Muscle layer of duodenum (tissue), 2 donors: ENCODE results near the gene RASGRP3.

Experiments used
- H3K27ac ChIP-seq: one replicate; pipeline ENCODE4 v1.7.0; 2013; ENCODE audit warnings: mild to moderate bottlenecking, low read length
- H3K27me3 ChIP-seq: one replicate; pipeline ENCODE4 v1.7.0; 2013; ENCODE audit warnings: low read depth, mild to moderate bottlenecking, control low read depth, low read length
- H3K36me3 ChIP-seq, 2 donors: one replicate each; pipeline ENCODE4 v1.7.0; 2013; ENCODE audit warnings: low read length in 2 of 2, control low read depth in 1 of 2, mild to moderate bottlenecking in 1 of 2; ENCODE audit not compliant: insufficient read depth in 2 of 2, control insufficient read depth in 1 of 2
- H3K4me1 ChIP-seq, 2 donors: one replicate each; pipeline ENCODE4 v1.7.0; 2013; ENCODE audit warnings: low read length in 2 of 2, mild to moderate bottlenecking in 2 of 2, control low read depth in 1 of 2, moderate library complexity in 1 of 2; ENCODE audit not compliant: insufficient read depth in 2 of 2, control insufficient read depth in 1 of 2
- H3K4me3 ChIP-seq, 2 donors: one replicate each; pipeline ENCODE4 v1.7.0; 2013; ENCODE audit warnings: low read length in 2 of 2, low read depth in 1 of 2, mild to moderate bottlenecking in 1 of 2
- H3K9me3 ChIP-seq, 2 donors: one replicate each; pipeline ENCODE4 v1.7.0; 2013; ENCODE audit warnings: low read length in 2 of 2, control low read depth in 1 of 2, mild to moderate bottlenecking in 1 of 2; ENCODE audit not compliant: control insufficient read depth in 1 of 2
- donor health status: healthy.

The RASGRP3 gene

GRCh38 chr2:33597026-33597425 lies 120.6 kb downstream of the RASGRP3 start:
- peak overlapping the region in 1 of 2 donors; percentile 91 for H3K4me3 ChIP-seq
- no peaks in the 10 kb centered on the region for H3K9me3 ChIP-seq
- no peaks in the 10 kb centered on the region for H3K27me3 ChIP-seq
- peaks cover 19 to 22% of the 10 kb centered on the region in 2 donors for H3K36me3 ChIP-seq
- H3K4me1 ChIP-seq: peaks cover 8 to 21% of the 10 kb centered on the region in 2 donors
- no peak overlapping the region for H3K27ac ChIP-seq

DNA sequence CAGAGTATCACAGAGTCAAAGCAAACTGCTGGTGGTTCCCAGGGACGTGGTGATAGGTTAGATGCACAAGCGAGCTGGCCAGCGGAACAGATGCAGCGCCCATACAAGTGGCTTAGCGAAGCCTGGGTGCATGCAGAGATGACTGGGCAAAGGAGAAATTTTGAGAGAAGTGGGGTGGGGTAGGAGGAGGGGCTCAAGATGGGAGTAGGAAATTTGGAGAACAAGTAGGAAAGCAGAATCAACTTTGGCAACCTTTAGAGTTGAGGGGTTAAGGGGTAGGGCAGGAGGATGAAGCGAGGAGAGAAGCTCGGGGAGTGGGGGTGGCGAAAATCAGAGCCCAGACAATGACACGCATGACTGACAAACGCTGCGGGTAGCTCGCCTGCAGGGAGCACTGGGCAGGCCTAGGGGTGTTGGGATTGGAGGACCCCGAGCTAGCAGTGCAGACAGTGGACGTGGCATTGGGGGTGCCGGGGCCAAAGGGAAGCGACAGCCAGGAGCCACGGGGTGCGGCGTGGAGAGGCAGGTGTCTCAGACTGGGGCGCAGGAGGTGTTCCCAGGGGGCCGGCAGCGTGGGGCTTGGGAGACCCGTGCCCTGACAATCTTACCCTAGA lies 122.2 kb downstream of the RASGRP3 start:
- Histone ChIP-seq H3K4me1 (peaks cover 8 to 21% of the 10 kb centered on the region in 2 donors), H3K36me3 (peaks cover 7 to 13% of the 10 kb centered on the region in 2 donors)

GRCh38 chr2:33599175-33599942 lies 122.9 kb downstream of the RASGRP3 start, which contains the start of gene FAM98A:
FAM98A (minus strand) TSS chr2:33599299; CDS start chr2:33599221, 78 bp downstream.
- no peaks in the 10 kb centered on the region for H3K27me3 ChIP-seq
- H3K4me3 ChIP-seq: peak within 1 kb of the TSS; percentile 91 to 99
- H3K27ac ChIP-seq: peak within 1 kb of the TSS; percentile 70
- peaks cover 8 to 21% of the 10 kb centered on the region in 2 donors for H3K4me1 ChIP-seq
- peaks cover 3 to 7% of the 10 kb centered on the region in 2 donors for H3K36me3 ChIP-seq
- H3K9me3 ChIP-seq: no peaks in the 10 kb centered on the region

More for the DNA sequence above, 122.2 kb downstream of the RASGRP3 start:
- H3K27me3 ChIP-seq: no peaks in the 10 kb centered on the region
- peak overlapping the region; percentile 64 for H3K27ac ChIP-seq
- peak overlapping the region; percentile 91 to 99 for H3K4me3 ChIP-seq
- H3K9me3 ChIP-seq: no peaks in the 10 kb centered on the region

- Histone ChIP-seq H3K27me3 (no peaks in the 10 kb centered on the region), H3K4me1 (peaks cover 8 to 21% of the 10 kb centered on the region in 2 donors), H3K9me3 (no peaks in the 10 kb centered on the region), H3K27ac (peak overlapping the region; percentile 70), H3K4me3 (peak overlapping the region; percentile 91 to 99), H3K36me3 (peaks cover under 1 to 4% of the 10 kb centered on the region in 2 donors)
Measured at GRCh38 chr2:33599943-33600192, 123.4 kb downstream of the RASGRP3 start.

- Histone ChIP-seq H3K36me3 (peaks cover 0 to 3% of the 10 kb centered on the region in 2 donors), H3K4me3 (no peak overlapping the region)
Measured at GRCh38 chr2:33602201-33602830, 125.9 kb downstream of the RASGRP3 start.

GRCh38 chr2:33603416-33603815 lies 127.0 kb downstream of the RASGRP3 start:
- Histone ChIP-seq H3K4me1 (peaks cover 0 to 12% of the 10 kb centered on the region in 2 donors), H3K27me3 (no peaks in the 10 kb centered on the region), H3K4me3 (no peak overlapping the region), H3K9me3 (no peaks in the 10 kb centered on the region), H3K27ac (no peak overlapping the region), H3K36me3 (peaks cover 0 to 3% of the 10 kb centered on the region in 2 donors)

More at GRCh38 chr2:33602201-33602830, 125.9 kb downstream of the RASGRP3 start:
- no peaks in the 10 kb centered on the region for H3K27me3 ChIP-seq
- no peak overlapping the region for H3K27ac ChIP-seq
- peaks cover 8 to 15% of the 10 kb centered on the region in 2 donors for H3K4me1 ChIP-seq
- no peaks in the 10 kb centered on the region for H3K9me3 ChIP-seq

DNA sequence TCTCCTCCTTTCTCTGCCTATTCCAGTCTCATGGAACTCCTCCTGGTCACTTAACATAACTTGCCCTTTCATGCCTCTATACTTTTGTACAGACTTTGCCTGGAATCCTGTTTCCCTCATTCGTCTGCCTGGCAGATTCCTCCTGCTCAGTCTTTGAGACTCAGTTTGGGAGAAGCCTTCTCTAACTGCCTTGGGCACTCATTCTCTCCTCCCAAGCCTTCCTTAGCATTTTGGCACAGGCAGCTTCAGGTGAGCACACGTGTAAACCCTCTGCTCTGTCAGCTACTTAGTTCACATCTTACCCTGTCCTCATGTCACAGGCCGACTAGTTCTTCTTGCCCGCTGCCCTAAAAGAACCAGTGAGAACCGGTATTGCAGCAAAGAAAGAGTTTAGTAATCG lies 128.6 kb downstream of the RASGRP3 start:
- H3K27ac ChIP-seq: no peak overlapping the region
- H3K9me3 ChIP-seq: no peaks in the 10 kb centered on the region
- peaks cover 0 to 11% of the 10 kb centered on the region in 2 donors for H3K4me1 ChIP-seq
- H3K4me3 ChIP-seq: no peak overlapping the region
- H3K27me3 ChIP-seq: no peaks in the 10 kb centered on the region
- no peaks in the 10 kb centered on the region for H3K36me3 ChIP-seq

- no peaks in the 10 kb centered on the region for H3K9me3 ChIP-seq
- no peak overlapping the region for H3K4me3 ChIP-seq
- no peak overlapping the region for H3K27ac ChIP-seq
- H3K4me1 ChIP-seq: peaks cover 0 to 11% of the 10 kb centered on the region in 2 donors
- no peaks in the 10 kb centered on the region for H3K36me3 ChIP-seq
- no peaks in the 10 kb centered on the region for H3K27me3 ChIP-seq
Measured at GRCh38 chr2:33606100-33606499, 129.7 kb downstream of the RASGRP3 start.

DNA sequence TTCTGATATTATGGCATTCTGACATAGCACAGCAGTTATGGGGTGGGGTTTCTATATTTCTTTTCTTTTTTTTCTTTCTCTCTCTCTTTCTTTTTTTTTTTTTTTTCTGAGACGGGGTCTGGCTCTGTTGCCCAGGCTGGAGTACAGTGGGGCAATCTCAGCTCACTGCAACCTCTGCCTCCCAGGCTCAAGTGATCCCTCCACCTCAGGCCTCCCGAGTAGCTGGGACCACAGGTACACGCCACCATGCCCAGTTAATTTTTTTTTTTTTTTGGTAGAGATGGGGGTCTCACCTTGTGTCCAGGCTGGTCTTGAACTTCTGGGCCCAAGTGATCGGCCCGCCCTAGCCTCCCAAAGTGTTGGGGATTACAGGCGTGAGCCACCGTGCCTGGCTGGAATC lies 130.2 kb downstream of the RASGRP3 start:
- Histone ChIP-seq H3K9me3 (no peaks in the 10 kb centered on the region), H3K4me1 (peaks cover 0 to 11% of the 10 kb centered on the region in 2 donors), H3K4me3 (no peak overlapping the region), H3K36me3 (no peaks in the 10 kb centered on the region), H3K27me3 (no peaks in the 10 kb centered on the region), H3K27ac (no peak overlapping the region)

DNA sequence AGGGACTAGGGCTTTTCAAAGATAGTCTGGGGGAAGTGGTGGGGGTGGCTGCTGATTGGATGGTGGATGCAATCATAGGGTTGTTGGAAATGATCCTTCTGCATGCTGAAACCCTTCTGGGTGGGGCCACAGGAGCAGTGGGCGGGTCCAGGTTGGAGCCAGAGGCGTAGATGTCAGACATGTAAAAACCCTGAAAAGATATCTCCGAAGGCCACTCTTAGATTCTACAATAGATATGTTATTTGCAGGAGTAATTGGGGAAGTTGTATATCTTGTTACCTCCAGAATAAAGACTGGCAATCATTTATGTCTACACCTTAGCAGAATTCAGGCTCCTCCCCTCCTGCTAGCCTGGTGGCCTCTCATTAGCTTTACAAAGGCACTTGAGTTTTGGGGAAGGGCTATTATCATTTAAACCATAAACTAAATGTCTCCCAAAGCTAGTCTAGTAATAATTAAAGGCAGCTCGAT lies 130.8 kb downstream of the RASGRP3 start:
- Histone ChIP-seq H3K27me3 (no peaks in the 10 kb centered on the region), H3K9me3 (no peaks in the 10 kb centered on the region), H3K4me3 (no peak overlapping the region), H3K27ac (no peak overlapping the region), H3K36me3 (no peaks in the 10 kb centered on the region), H3K4me1 (peaks cover 0 to 11% of the 10 kb centered on the region in 2 donors)

GRCh38 chr2:33607905-33608304 lies 131.5 kb downstream of the RASGRP3 start:
- Histone ChIP-seq H3K27ac (no peak overlapping the region), H3K4me1 (peaks cover 0 to 11% of the 10 kb centered on the region in 2 donors), H3K36me3 (no peaks in the 10 kb centered on the region), H3K4me3 (no peak overlapping the region), H3K9me3 (no peaks in the 10 kb centered on the region), H3K27me3 (no peaks in the 10 kb centered on the region)
